Fibroblast of skin of left quadriceps (primary cell): ENCODE data around the gene MRPL28.
"Not testable (repeated sequence)": the region's sequence is repeated elsewhere in the genome, so short reads cannot be mapped to it uniquely, and the experiment has no call there.

Experiments
- DNase-seq, 2 experiments: peaks; one replicate each; pipeline ENCODE4 v3.0.0-alpha.2; 2013; ENCODE audit warnings: low read depth in 2 of 2

The MRPL28 gene

DNA sequence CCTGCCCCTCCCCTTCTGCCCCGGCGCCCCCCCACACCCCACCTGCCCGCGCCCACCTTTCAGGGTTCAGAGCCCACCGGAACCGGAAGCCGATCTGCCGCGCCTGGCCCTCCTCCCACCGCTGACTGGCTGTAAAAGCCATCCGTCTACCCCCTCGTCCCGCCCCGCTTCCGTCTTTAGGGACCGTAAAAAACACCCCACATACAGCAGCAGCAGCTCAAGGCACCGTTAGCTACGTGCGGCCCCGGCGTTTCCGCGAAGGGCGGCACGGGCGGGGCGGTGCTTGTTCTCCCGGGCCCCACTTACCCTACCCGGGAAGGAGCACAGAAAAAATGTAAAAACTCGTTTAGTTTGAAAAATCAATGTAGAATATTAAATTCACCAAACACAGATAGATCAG lies at the start of gene MRPL28:
Gene MRPL28, minus strand, starts transcription at position 96 of the 400 bp plus-strand sequence. CDS start 320 bp downstream, outside the sequence.
- peak; percentile 87 to 89 for DNase-seq

DNA sequence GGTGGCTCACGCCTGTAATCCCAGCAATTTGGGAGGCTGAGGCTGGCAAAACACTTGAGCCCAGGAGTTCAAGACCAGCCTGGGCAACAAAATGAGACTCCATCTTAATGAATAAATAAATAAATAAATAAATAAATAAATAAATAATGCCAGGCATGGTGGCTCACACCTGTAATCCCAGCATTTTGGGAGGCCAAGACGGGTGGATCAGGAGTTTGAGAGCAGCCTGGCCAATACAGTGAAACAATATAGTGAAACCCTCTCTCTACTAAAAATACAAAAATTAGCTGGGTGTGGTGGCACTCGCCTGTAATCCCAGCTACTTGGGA lies 44.8 kb upstream of the MRPL28 start:
- not testable (repeated sequence) for DNase-seq

DNA sequence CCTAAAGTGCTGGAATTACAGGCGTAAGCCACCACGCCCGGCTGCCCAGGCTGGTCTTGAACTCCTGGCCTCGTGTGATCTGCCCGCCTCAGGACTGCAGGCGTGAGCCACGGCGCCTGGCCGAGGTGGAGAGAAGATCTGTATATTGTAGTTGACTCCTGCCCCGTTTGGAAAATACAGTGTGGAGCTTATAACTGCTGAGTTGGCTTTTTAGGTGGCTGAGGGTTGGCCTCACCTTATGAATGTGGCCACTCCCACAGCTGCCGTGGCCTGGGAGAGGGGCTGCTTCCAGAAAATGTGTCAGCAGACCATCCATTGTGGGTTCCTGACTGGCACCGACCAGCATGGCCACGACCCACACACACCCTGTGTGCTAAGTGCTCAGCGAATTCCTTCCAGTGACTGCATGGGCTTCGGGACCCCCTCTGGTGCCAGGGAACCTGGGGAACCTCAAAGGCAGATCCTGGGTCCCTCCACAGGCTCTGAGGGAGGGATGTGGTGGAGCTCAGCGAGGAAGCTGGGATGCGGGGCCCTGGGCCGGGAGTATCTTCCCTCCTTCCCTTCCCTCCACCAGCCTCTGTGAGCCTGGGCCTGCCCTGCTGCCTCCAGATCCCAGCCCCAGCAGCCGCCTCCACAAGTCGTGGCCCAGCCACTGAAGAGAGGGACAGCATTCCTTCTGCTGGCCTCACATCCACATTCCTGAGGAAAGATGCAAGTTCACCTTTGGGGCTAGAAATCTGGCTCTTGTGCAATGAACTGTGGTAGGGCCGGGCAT lies 44.2 kb upstream of the MRPL28 start:
- DNase-seq = no peak

DNA sequence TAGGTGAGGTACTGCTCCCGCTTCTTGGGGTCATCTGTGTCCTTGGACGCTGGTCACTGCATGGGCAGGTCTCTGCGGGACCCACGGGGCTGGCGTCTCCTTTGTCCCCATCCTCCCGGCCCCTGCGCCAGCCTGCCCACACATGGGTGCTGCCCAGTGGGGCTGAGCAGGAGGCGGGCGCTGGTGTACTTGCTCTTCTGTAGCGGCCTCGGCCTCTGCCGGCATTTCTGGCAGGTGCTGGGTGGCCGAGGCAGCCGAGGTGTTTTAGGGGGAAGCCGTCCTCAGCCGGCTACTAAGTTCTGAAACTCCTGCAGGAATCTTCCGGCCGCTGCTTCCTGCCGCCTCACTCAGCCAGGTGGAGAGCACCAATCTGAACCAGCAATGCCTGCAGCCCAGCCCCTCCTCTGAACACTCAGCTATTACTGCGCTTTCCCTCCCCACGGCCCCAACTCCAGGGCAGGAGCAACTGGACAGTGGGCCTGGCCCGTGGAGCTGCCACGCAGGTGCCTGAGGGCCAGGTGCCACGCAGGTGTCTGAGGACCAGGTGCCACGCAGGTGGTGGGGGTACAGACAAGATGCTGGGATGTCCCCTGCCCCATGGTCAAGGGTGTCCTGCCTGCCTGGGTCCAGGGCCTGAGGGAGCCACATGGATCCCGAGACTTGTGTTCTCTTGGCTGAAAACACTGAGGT lies 41.4 kb upstream of the MRPL28 start:
- DNase-seq = no peak

DNA sequence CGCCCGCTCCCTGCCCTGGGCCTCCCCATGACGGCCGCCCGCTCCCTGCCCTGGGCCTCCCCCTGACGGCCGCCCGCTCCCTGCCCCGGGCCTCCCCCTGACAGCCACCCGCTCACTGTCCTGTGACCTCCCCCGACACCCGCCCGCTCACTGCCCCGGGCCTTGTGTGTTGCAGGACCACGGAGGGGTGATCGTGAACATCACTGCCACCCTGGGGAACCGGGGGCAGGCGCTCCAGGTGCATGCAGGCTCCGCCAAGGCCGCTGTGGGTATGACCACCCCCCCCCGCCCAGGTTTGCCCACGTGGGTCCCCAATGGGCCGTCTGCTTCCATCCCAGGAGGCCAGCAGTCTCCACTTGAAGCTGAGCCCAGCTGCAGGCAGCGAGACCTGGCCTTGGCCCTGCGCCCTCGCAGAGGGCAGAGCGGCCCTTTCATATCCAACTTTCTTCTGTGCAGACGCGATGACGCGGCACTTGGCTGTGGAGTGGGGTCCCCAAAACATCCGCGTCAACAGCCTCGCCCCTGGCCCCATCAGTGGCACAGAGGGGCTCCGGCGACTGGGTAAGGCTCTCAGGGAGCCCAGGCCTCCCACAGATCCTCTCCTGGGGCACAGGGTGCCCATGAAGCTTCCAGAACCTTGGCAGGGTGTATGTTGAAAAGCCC lies 40.3 kb upstream of the MRPL28 start:
- no peak for DNase-seq

DNA sequence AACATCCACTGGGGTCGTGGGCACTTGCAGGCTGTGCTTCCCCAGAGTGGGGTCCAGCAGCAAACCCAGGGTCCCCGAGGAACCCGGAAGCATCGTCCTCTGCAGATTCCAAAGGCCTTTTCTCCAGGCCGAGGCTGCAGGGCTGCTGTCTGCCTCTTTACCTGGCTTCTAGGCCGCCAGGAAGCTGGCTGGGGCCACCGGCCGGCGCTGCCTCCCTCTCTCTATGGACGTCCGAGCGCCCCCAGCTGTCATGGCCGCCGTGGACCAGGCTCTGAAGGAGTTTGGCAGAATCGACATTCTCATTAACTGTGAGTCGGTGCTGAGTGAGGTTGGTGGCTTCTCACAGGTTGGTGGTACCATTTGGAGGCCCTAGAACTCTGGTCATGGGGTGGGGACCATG lies 36.9 kb upstream of the MRPL28 start:
- DNase-seq = no peak

DNA sequence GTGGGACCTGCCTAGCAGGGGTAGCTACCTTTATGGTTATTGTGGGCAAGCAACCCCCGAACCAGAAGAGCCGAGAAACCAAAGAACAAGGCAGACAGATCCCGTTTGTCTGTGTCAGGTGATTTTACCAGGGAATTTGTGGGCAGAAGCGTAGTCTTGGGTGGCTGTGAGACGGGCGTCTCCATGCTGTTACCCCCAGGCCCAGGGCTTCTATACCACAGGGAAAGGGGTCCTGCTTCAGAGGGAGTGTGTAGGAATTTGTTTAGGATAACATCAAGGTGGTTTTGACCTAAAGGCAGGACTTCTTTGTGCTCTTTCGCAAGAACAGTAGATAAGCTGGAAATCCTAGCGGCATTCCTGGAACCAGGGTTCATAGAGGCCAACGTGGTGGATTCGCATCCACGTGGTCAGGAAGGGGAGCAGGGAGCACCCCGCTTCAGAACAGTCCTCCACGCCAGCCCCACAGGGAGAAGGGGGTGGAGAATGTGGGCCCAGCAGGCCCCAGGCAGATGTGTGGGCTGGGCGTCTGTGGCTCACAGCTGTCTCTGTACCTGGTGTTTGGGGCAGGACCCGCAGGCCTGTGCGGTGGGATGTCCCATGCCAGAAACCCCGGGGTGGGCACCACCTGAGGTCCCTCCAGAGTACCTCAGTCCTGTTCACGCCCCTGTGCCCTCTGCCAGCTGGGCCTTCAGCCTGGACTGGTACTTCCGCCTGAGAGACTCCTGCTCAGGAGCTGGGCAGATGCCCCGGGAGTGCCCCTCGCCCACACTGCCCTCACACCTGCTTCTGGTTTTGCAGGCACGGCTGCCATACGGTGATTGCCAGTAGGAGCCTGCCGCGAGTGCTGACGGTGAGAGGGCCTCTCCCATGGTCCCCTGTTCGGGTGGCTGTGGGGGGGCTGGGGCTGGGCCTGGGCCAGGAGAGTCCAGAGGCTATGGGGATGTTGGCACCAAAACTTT lies 35.5 kb upstream of the MRPL28 start:
- no peak for DNase-seq

DNA sequence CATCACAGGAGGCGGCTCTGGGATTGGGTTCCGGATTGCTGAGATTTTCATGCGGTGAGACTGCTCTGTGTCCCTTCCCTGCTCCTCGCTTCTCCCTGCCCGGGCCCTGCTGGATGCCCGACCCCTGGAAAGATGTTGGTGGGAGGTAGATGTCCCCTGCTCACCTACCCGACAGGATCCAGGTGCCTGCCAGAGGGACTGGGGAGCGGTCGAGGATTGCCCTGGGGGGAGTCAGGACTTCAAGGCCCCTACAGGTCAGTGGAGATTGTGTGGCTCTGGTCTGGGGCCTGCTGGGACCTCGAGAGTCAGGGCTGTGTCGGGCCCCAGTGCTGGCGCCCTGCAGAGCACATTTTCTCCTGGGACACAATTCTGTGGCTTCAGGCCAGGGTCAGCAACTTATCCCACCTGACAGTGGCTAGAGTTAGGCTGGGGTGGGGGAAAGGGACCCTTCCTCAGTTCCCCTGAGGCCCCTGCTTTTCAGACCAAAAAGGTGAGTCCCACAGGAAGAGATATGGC lies 34.7 kb upstream of the MRPL28 start:
- DNase-seq = no peak

DNA sequence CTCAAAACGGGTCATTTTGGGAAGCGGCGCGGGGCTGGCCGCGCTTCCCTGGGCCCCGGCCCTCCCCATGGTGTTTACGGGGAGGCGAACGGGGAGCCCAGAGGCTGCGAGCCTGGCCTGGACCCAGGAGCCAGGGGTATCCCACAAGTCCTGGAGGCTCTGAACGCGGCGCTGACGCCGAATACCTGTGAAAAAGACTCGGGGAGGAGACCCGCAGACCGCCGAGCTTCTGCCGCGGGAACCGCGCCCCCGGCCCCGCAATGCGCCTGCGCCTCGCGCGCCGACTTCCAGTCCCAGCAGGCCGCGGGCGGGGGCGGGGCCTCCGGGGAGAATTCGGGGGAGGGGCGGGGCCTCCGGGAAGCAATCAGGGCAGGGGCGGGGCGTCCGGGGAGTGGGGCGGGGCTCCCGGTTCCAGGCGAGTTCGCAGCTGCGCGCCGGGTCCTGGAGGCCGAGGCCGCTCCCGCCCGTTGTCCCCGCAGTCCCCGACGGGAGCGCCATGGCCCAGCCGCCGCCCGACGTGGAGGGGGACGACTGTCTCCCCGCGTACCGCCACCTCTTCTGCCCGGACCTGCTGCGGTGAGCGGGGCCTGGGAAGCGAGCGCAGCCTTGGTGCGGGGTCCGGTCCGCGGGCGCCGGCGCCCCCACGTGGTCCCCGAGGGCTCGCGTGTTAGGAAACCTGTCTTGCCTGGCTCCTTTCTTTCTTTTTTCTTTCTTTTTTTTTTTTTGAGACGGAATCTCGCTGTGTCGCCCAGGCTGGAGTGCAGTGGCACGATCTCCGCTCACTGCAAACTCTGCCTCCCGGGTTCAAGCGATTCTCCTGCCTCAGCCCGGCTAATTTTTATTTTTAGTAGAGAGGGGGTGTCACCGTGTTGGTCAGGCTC lies 31.4 kb upstream of the MRPL28 start, which contains the start of gene DECR2:
Gene DECR2, plus strand, starts transcription at position 418 of the 881 bp plus-strand sequence. Its CDS starts 79 bp downstream, at position 497.
- peak; percentile 79 for DNase-seq

DNA sequence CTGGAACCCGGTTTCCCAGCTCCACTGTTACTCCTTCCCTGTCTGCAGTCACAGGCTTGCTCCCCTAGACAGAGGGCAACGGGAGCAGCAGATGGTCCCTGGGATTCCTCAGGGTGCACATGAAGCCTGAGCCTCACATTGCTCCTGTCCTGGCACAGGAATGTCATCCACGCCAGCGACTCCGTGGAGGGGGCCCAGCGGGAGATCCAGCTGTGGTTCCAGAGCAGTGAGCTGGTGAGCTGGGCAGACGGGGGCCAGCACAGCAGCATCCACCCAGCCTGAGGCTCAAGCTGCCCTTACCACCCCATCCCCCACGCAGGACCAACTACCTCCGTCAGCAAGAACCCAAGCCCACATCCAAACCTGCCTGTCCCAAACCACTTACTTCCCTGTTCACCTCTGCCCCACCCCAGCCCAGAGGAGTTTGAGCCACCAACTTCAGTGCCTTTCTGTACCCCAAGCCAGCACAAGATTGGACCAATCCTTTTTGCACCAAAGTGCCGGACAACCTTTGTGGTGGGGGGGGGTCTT lies 29.8 kb upstream of the MRPL28 start:
- DNase-seq = no peak

DNA sequence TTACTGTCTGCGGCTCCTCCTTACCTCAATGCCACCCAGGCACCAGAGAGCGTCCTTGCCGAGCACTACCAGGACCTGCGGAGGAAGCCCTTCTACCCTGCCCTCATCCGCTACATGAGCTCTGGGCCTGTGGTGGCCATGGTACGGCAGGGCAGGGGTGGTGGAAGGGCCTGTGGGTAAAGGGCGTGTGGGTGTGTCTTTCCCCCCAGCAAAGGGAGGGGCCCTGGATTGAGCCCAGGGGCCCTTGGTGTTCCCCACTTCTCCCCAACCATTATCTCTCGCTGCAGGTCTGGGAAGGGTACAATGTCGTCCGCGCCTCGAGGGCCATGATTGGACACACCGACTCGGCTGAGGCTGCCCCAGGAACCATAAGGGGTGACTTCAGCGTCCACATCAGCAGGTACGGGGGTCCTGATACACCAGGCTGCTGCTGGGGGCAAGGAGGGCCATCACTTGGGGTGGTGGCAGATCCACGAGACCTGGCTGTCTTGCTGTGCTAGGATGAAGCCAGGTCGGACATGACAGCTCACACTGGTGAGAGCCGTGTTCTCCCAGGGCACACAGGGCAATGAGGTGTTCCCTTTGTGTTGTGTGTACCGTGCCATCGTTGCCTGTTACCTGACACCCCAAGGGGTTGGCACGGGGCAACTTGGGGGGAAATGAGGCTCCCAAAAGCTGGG lies 29.1 kb upstream of the MRPL28 start:
- no peak for DNase-seq

DNA sequence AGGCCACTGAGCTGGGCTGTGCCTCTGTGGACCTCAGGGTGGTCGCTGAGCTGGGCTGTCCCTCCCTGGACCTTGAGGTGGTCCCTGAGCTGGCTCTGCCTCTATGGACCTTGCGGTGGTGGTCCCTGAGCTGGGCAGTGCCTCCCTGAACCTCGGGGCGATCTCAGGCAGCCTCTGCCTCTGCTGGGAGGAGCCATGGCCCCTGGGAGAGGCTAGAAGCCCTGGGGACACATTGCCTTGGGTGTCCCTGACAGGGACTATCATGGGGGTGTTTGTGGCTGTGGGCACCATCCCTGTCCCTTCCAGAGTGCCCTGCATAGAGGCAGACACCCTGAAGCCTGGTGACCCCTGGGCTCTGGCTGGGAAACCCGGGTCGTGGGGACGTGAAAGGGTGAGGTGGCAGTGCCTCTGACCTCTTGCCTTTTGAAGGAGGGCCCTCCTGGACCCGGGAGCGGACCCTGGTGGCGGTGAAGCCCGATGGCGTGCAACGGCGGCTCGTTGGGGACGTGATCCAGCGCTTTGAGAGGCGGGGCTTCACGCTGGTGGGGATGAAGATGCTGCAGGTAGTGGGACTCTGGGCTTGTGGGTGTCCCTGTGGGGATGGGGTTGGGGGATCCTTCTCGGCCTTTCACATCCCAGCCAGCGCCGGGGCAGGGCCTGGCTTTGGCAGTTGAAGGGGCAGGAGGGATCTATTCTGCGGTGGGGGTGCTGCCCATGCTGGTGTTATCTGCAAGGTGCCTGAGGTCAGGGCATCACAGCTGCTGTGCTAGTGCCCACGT lies 28.4 kb upstream of the MRPL28 start:
- DNase-seq = no peak

DNA sequence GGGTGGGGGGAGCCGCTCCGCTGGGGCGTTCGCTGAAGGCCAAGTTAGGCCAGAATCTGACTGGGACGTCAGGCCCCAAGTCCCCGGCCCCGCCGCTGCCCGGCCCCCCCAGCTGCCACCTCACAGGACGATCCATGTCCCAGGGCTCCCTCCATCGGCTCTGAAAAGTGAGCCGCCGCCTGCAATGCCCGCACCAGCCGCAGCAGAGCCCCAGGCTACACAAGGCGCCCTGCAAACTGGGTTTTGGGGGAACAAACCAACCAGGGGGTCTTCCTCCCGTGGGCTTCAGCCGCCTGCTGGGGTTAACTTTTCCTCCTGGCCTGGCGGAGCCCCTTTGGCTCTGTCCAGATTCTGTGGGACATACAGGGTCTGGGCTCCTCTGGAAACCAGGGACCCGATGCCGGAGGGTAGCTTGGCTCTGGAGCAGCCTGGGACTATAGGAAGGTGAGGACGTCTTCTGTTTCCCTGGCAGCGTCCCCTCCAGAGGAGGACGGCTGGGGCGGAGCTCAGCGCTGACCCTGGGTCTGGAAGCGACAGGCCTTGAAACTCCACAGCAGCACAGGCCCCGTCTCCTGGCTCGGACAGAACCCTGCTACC lies 27.5 kb upstream of the MRPL28 start:
- peak; percentile 49 to 52 for DNase-seq

DNA sequence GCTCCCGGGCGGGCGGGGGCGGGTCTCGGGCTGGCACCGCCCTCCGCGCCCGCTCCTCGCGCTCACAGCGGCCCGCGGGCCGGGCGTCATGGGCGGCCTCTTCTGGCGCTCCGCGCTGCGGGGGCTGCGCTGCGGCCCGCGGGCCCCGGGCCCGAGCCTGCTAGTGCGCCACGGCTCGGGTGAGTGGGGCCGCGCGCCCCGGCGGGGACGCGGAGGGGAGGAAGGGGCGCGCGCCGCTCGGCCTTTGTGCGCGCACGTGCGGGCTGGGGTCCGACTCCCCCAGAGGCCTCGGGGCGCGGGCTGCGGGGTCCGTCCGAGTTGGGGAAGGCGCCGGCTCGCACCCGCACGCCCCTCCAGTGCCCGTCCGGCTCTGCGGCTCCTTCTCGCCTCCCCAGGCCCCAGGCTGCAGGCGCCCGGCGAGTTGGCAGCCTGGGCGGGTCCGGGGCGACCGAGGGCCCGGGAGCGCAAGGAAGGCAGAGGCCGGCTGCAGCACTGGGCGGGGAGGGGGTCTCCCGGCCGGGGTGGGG lies 26.9 kb upstream of the MRPL28 start, which contains the start of gene NME4:
Gene NME4, plus strand, starts transcription at position 65 of the 527 bp plus-strand sequence. Its CDS starts 24 bp downstream, at position 89.
- no peak for DNase-seq

DNA sequence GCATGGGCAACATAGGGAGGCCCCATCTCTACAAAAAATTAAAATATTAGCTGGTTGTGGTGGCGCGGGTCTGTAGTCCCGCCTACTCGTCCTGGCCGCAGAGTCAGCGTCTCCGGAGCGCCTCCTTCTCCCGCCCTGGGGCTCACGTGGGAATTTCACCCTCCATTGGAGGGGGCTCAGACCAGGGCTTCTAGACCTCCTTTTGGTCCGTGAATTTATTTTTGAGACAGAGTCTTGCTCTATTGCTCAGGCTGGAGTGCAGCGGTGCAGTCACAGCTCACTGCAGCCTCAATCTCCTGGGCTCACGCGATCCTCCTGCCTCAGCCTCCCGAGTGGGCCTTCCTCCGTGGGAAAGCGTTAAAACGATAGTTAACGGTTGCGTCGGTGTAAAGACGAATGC lies 26.3 kb upstream of the MRPL28 start:
- DNase-seq = peak in 1 of 2 experiments; percentile 23

DNA sequence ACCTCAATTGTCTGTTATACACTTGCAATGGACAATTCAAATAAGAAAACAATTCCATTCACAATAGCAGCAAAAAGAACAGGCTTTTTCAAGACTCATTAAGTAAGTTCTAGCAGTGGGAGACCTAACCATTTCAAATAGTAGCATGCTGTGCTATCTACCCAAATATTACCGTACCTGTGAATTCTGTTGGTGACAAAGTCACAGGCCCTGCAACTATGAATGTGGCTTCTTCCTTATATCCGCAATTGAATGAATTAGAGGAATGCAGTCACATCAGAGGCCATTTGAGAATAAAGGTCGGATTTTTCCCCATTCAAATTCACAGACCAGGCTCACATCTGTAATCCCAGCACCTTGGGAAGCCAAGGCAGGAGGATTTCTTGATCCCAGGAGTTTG lies 25.9 kb upstream of the MRPL28 start:
- no peak for DNase-seq

DNA sequence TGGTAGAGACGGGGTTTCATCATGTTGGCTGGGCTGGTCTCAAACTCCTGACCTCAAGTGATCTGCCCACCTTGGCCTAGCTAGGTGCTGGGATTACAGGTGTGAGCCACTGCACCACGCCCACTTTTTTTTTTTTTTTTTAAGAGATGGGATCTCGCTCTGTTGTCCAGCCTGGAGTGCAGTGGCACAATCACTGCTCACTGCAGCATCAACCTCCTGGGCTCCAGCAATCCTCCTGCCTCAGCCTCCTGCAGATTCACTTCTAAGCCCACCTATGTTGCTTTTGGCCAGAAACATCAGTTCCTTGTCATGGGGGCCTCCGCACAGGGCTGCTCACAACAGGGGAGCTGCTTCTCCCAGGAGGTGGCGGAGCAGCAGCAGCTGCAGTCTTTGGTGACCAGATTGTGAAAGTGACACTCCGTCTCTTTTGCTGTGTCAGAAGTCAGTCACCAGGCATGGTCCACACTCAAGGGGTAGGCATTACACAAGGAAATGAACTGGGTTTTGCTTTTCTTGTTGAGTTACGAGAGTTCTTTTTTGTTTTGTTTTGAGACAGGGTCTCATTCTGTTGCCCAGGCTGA lies 22.2 kb upstream of the MRPL28 start:
- DNase-seq = no peak
